Thoracic aorta (tissue), 2 donors: Measurements from ENCODE around the gene TSC22D3. TPM values are rescaled to one million over a fixed set of nuclear protein-coding genes. Genes with fewer than 3 reads are reported as not detected.
A peak's percentile ranks its signal among the peaks of the same experiment; 100 is the strongest.

ENCODE experiments used
- ATAC-seq: fragments of 150-250 bp; one replicate; pipeline ENCODE4 v1.8.0; 2017; ENCODE audit warnings: low read depth; ENCODE audit not compliant: insufficient number of reproducible peaks, low FRiP score
- DNase-seq: peaks from one replicate; pipeline ENCODE4 v3.0.0-alpha.2; 2020; ENCODE audit warnings: low spot score
- H3K27ac ChIP-seq, 2 donors: fragments of 200-600 bp; sonication (generic); 1 replicate in 1 of 2; 2 replicates in 1 of 2; pipeline ENCODE4 v1.5.1; 2016; ENCODE audit warnings: mild to moderate bottlenecking in 2 of 2, moderate library complexity in 2 of 2
- H3K27me3 ChIP-seq: fragments of 200-600 bp; sonication (generic); replicated peaks from 2 replicates; pipeline ENCODE4 v1.6.0; 2016; ENCODE audit warnings: mild to moderate bottlenecking; ENCODE audit not compliant: insufficient read depth
- H3K36me3 ChIP-seq: fragments of 200-600 bp; sonication (generic); one replicate; pipeline ENCODE4 v1.5.1; 2016
- H3K4me1 ChIP-seq, 2 donors: fragments of 200-600 bp; sonication (generic); 1 replicate in 1 of 2; 2 replicates in 1 of 2; pipeline versions ENCODE4 v1.5.1 to v1.6.0; 2016; ENCODE audit warnings: low read depth in 2 of 2, mild to moderate bottlenecking in 1 of 2; ENCODE audit not compliant: control insufficient read depth in 1 of 2
- H3K4me3 ChIP-seq: fragments of 200-600 bp; sonication (generic); 2 replicates; pipeline ENCODE4 v1.5.1; 2016; ENCODE audit warnings: mild to moderate bottlenecking
- H3K9me3 ChIP-seq: fragments of 200-600 bp; sonication (generic); 2 replicates; pipeline ENCODE4 v1.5.1; 2016
- total RNA-seq, 2 donors: library from RNA; depleted of rRNA; stranded (reverse); fragments of >200 nt; gene quantifications; one replicate each; pipeline versions ENCODE4 v1.1.0 to v1.2.3, GENCODE V29; 2016
- TF ChIP-seq, protein P1 (sequence below): fragments of 200-600 bp; sonication (generic); IDR thresholded peaks from one replicate; pipeline ENCODE4 v1.5.1; 2019; ENCODE audit warnings: antibody characterized with exemption

The TSC22D3 gene
- total RNA-seq, 2 donors from 2014 or later = 326 to 551 TPM

DNA sequence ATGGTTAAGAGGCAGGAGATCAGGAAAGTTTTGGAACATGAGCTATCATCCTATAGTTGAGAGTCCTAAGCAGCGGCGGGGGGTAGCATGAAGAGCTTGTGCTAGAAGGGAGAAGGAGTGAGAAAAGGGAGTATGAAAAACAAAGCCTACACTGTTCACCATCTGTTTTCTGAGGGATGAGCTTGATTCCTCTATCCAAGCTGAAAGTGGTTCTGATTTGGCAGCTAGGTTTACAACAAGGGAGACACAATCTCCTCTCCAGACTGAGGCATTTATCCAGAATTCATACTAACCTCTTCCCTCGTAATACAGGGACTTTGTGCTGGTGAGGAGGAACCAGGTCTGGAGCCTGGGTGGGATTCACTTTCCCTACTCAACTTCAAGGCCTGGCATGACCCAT is 23.5 kb downstream of the TSC22D3 start:
- H3K4me3 ChIP-seq = no peak overlapping the region
- peaks cover 3 to 10% of the 10 kb centered on the region in 2 donors for H3K4me1 ChIP-seq
- no peaks in the 10 kb centered on the region for H3K36me3 ChIP-seq
- no peak overlapping the region for H3K27ac ChIP-seq
- no peak for ATAC-seq
- TF ChIP-seq, protein P1, sequence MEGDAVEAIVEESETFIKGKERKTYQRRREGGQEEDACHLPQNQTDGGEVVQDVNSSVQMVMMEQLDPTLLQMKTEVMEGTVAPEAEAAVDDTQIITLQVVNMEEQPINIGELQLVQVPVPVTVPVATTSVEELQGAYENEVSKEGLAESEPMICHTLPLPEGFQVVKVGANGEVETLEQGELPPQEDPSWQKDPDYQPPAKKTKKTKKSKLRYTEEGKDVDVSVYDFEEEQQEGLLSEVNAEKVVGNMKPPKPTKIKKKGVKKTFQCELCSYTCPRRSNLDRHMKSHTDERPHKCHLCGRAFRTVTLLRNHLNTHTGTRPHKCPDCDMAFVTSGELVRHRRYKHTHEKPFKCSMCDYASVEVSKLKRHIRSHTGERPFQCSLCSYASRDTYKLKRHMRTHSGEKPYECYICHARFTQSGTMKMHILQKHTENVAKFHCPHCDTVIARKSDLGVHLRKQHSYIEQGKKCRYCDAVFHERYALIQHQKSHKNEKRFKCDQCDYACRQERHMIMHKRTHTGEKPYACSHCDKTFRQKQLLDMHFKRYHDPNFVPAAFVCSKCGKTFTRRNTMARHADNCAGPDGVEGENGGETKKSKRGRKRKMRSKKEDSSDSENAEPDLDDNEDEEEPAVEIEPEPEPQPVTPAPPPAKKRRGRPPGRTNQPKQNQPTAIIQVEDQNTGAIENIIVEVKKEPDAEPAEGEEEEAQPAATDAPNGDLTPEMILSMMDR = no peak
- H3K9me3 ChIP-seq = no peaks in the 10 kb centered on the region
- no peak for DNase-seq
- no peaks in the 10 kb centered on the region for H3K27me3 ChIP-seq

DNA sequence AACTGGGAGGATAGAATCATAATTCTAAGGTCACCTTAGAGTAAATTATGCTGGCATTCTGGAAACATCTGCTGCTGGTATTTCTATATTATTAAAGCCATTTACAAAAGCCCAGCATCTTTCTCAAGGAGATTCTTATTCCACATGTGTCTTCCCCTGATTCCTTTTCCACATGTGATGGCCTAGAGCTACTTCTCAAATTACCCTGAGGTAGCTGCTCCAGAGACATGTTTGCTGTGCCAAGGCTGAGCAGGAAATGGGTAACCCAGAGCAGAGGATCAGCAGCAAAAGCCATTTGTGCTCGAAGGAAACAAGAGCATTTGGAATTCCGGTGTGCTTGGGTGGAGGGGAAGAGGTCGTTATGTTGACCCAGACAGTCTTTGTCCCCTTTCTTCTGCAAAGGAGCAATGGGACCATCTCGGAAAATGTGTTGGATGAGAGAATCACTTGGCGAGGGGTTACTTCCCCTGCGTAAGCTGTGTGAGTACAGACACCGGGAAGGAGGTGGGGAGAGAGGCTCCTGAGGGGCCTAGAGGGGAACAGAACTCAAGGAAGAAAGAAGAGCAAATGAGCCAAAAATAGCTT is 24.6 kb downstream of the TSC22D3 start:
- Histone ChIP-seq H3K4me1 (peaks cover 7 to 18% of the 10 kb centered on the region in 2 donors), H3K9me3 (no peaks in the 10 kb centered on the region), H3K4me3 (no peak overlapping the region), H3K27me3 (no peaks in the 10 kb centered on the region), H3K27ac (no peak overlapping the region), H3K36me3 (no peaks in the 10 kb centered on the region)
- DNase-seq (no peak), ATAC-seq (no peak)
- TF ChIP-seq, protein P1 = no peak

DNA sequence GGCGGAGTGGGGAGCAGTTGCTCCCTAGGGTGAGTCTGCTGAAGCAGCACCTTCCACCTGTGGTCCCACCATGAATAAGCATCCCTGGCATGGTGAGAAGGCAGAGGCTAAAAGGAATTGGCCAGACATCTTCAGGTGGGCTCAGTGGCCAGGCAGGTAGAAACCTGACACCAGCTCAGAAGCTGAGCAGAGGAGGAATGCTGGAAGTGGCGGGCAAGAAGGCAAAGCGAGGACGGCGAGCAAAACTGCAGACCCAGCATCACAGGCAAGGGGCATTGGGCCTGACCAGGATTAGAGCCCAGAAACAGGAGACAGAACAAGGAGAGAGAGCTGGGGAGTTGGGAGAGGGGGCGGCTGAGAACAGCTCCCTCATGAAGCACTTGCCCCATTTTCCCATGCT is 25.3 kb downstream of the TSC22D3 start:
- no peak for DNase-seq
- TF ChIP-seq, protein P1 = no peak
- Histone ChIP-seq H3K27ac (no peak overlapping the region), H3K36me3 (no peaks in the 10 kb centered on the region), H3K27me3 (no peaks in the 10 kb centered on the region), H3K9me3 (no peaks in the 10 kb centered on the region), H3K4me1 (peaks cover 7 to 18% of the 10 kb centered on the region in 2 donors), H3K4me3 (no peak overlapping the region)
- no peak for ATAC-seq

DNA sequence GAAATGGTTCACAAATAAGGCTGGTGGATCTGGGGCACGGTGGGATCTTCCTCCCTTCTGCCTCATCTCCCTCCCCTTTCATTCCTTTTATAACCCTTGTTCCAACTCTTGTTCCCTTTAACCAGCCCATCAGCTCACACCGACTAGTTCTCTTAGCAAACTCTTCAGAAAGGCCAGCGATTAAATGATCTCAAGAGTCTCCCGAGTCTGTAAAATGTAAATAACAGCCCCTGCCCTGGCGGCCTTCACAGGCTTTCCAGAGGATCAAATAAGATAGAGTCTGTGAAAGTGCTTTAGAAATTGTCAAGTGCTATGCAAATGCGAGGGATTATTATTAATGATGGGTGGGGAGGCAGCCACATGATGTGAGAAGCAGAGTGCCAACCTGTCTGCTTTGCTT is 27.1 kb downstream of the TSC22D3 start:
- TF ChIP-seq, protein P1 = no peak
- ATAC-seq (no peak), DNase-seq (no peak)
- Histone ChIP-seq H3K27me3 (no peaks in the 10 kb centered on the region), H3K9me3 (no peaks in the 10 kb centered on the region), H3K4me3 (no peak overlapping the region), H3K27ac (peak overlapping the region; percentile 50 to 77), H3K4me1 (peaks cover 8 to 22% of the 10 kb centered on the region in 2 donors), H3K36me3 (no peaks in the 10 kb centered on the region)

DNA sequence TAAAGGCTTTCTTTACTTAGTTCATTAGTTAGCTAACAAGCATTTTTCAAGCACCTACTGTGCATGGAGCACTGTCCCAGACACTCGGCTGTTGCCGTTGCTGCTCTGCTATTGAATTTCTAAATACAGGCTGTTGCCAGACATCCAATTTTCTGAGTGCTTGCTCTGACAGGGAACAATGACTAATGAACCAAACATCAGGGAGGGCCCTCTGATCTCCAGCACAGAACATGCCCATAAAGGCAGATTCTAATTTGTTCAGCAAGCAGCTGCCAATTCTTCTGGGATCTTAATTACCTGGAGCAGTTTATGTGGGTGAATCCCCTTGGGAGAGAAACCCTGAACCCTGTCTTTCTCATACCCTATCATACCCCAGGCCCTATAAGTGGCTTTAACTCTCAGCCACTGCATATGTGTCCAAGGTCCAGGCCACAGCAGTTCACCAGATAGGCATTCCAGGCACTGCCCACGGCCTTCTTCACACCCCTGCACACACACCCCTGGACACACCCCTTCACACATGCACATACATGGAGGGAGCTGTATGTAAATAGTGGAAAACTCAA is 27.9 kb downstream of the TSC22D3 start:
- TF ChIP-seq, protein P1 = no peak
- Histone ChIP-seq H3K9me3 (no peaks in the 10 kb centered on the region), H3K4me3 (no peak overlapping the region), H3K36me3 (no peaks in the 10 kb centered on the region), H3K27me3 (no peaks in the 10 kb centered on the region), H3K4me1 (peaks cover 16 to 31% of the 10 kb centered on the region in 2 donors), H3K27ac (peak overlapping the region; percentile 66 to 77)
- ATAC-seq (peak; percentile 73), DNase-seq (no peak)
